MM.1S (cell line): ENCODE measurements around the gene ITGA4.

Experiments used
- CTCF ChIP-seq: fragments of 300-600 bp; sonication (generic); IDR thresholded peaks from 2 replicates; pipeline ENCODE4 v1.5.1; 2016; ENCODE audit warnings: antibody characterized with exemption, low read length, mixed read lengths
- EZH2 ChIP-seq: fragments of 300-600 bp; sonication (generic); optimal IDR thresholded peaks from 2 replicates; pipeline ENCODE3; 2017; ENCODE audit warnings: low read depth, mild to moderate bottlenecking, antibody characterized with exemption, low read length, mixed read lengths
- EZH2phosphoT487 ChIP-seq: fragments of 300-600 bp; sonication (generic); IDR thresholded peaks from 2 replicates; pipeline ENCODE4 v1.6.1; 2018; ENCODE audit warnings: antibody characterized with exemption, low read length

DNA sequence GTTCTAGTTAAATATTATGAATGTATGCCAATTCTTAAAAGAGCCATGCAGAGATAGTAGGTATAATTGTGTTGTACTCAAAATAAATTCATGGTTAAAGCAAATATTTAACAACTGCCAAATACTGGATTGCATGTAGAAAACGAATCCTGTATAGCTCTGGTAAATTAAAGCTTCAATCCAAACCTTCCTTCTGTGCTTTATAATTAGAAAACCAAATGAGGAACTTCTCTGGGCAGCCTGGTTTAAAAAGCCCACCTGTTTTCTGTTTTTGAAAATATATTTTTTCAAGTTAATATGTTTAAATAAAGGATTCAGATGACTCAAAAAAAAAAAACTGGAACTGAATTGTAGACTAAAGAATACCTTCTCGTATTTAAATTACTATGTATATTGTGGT is 48.3 kb upstream of the ITGA4 start:
- TF ChIP-seq CTCF (no peak), EZH2phosphoT487 (no peak), EZH2 (no peak)
